ENCODE data around the gene DNPEP.

- TF ChIP-seq CTCF (IDR thresholded peaks at IDR 0.05) (no peak), POLR2A (IDR thresholded peaks at IDR 0.05) (no peak)
Observed at GRCh38 chr2:219404291-219404910, 16.7 kb upstream of the DNPEP start.
